Gastroesophageal sphincter (tissue), 3 donors: ENCODE results near the gene MIB2.

ENCODE experiments used
- CTCF ChIP-seq, 4 experiments: fragments of 200-600 bp in 2 of 4; fragments of 450-650 bp in 2 of 4; sonication (generic) in 1 of 4; IDR thresholded peaks; one replicate each; pipeline ENCODE4 v1.5.1; 2017 to 2019; ENCODE audit warnings: antibody characterized with exemption in 4 of 4, mild to moderate bottlenecking in 2 of 4, moderate library complexity in 2 of 4
- POLR2A ChIP-seq, 2 donors: fragments of 450-650 bp; IDR thresholded peaks; one replicate each; pipeline ENCODE4 v1.6.1; 2017; ENCODE audit warnings: antibody characterized with exemption in 2 of 2, mild to moderate bottlenecking in 2 of 2, moderate library complexity in 1 of 2

GRCh38 chr1:1596493-1597274, 18.6 kb upstream of the MIB2 start:
- TF ChIP-seq CTCF (IDR thresholded peaks at IDR 0.05), result no peak
- no peak for TF ChIP-seq POLR2A (IDR thresholded peaks at IDR 0.05)
